HepG2 (cell line): Measurements from ENCODE around the gene CPAMD8. TPM values are rescaled to one million over a fixed set of nuclear protein-coding genes. Genes with fewer than 3 reads are reported as not detected.
A peak's percentile ranks its signal among the peaks of the same experiment; 100 is the strongest.

Experiments
- ATAC-seq: fragments of 200-7000 bp; cut with Tn5 transposase; 3 replicates; pipeline ENCODE4 v1.9.1; 2020; ENCODE audit warnings: mild to moderate bottlenecking, moderate library complexity
- BruUV-seq: library from RNA; stranded (reverse); fragments of 400-500 nt; replicated peaks from 2 replicates; lab custom pipeline; 2021; lab: Mats Ljungman, UMichigan
- CTCF ChIA-PET: fragments of 300-600 bp; formaldehyde crosslinking; extraction: SDS; loops from one replicate; lab custom pipeline; 2021; ENCODE audit warnings: low total read pairs, inconsistent platforms, low intra/inter-chr PET ratio; lab: Yijun Ruan, JAX
- POLR2A ChIA-PET: fragments of 350-600 bp; sonication (Branson Sonifier 250); formaldehyde crosslinking; loops from one replicate; lab custom pipeline; 2020; ENCODE audit warnings: antibody characterized with exemption, inconsistent platforms; lab: Yijun Ruan, JAX
- DNase-seq: peaks from one replicate; pipeline ENCODE4 v3.0.0-alpha.2; 2015; ENCODE audit warnings: low spot score
- FAIRE-seq: peaks from 3 replicates; lab custom pipeline; 2011; peaks lifted over from hg19 to GRCh38; lab: Jason Lieb, UNC
- H2AFZ ChIP-seq: one replicate; pipeline ENCODE4 v1.6.1; 2011; ENCODE audit warnings: low read length, inconsistent platforms
- H3K27ac ChIP-seq: fragments of 300-600 bp; 3 replicates; pipeline ENCODE4 v1.8.0; 2011; ENCODE audit warnings: mixed run types, mild to moderate bottlenecking, mixed read lengths, low read length, inconsistent platforms; ENCODE audit not compliant: insufficient read depth; ENCODE audit errors: extremely low read length
- H3K27me3 ChIP-seq, 2 experiments: fragments of 200-600 bp in 1 of 2; 2 replicates in 1 of 2; 3 replicates in 1 of 2; pipeline versions ENCODE4 v1.6.0 to v1.8.0; 2011; ENCODE audit warnings: low read length in 2 of 2, mild to moderate bottlenecking in 2 of 2, moderate library complexity in 2 of 2, inconsistent platforms in 1 of 2; ENCODE audit not compliant: insufficient read depth in 2 of 2, control insufficient read depth in 1 of 2
- H3K36me3 ChIP-seq, 2 experiments: fragments of 200-600 bp in 1 of 2; replicated peaks in 1 of 2; 2 replicates in 1 of 2; 3 replicates in 1 of 2; pipeline versions ENCODE4 v1.5.1 to v1.8.0; 2011; ENCODE audit warnings: low read length in 2 of 2, inconsistent platforms in 1 of 2; ENCODE audit not compliant: insufficient read depth in 2 of 2, control insufficient read depth in 1 of 2
- H3K4me1 ChIP-seq: 2 replicates; pipeline ENCODE4 v1.5.1; 2012; ENCODE audit warnings: low read length, inconsistent platforms; ENCODE audit not compliant: insufficient read depth
- H3K4me2 ChIP-seq: 2 replicates; pipeline ENCODE4 v1.6.0; 2011; ENCODE audit warnings: low read depth, low read length, inconsistent platforms
- H3K4me3 ChIP-seq, 3 experiments: fragments of 200-600 bp in 1 of 3; sonication (generic), shearing (Covaris generic) in 1 of 3; replicated peaks in 1 of 3; 2 replicates each; pipeline ENCODE4 v1.5.1; 2011 to 2016; ENCODE audit warnings: low read length in 3 of 3, inconsistent platforms in 2 of 3, low read depth in 2 of 3, mild to moderate bottlenecking in 2 of 3, control low read depth in 1 of 3, mixed read lengths in 1 of 3; ENCODE audit not compliant: insufficient read depth in 1 of 3
- H3K79me2 ChIP-seq: one replicate; pipeline ENCODE4 v1.6.1; 2011; ENCODE audit warnings: low read length, inconsistent platforms; ENCODE audit not compliant: insufficient read depth
- H3K9ac ChIP-seq: 2 replicates; pipeline ENCODE4 v1.6.0; 2011; ENCODE audit warnings: mild to moderate bottlenecking, low read depth, low read length, inconsistent platforms; ENCODE audit not compliant: insufficient read depth
- H3K9me3 ChIP-seq: 2 replicates; pipeline ENCODE4 v1.5.1; 2012; ENCODE audit warnings: mild to moderate bottlenecking, low read length
- H4K20me1 ChIP-seq: 2 replicates; pipeline ENCODE4 v1.6.0; 2011; ENCODE audit warnings: inconsistent platforms, mild to moderate bottlenecking, low read length, moderate library complexity; ENCODE audit not compliant: insufficient read depth
- DNMT1 ChIP-seq: sonication (generic); formaldehyde crosslinking; IDR thresholded peaks from 2 replicates; pipeline ENCODE4 v1.5.1; 2020; ENCODE audit warnings: mild to moderate bottlenecking, missing genetic modification reagents
- GATAD2A ChIP-seq: IDR thresholded peaks from 2 replicates; pipeline ENCODE4 v1.6.1; 2016
- GMEB1 ChIP-seq: sonication (generic); formaldehyde crosslinking; IDR thresholded peaks from 2 replicates; pipeline ENCODE4 v1.5.1; 2020; ENCODE audit warnings: missing genetic modification reagents, mild to moderate bottlenecking, borderline replicate concordance
- HOXA9 ChIP-seq: sonication (generic); formaldehyde crosslinking; IDR thresholded peaks from 2 replicates; pipeline ENCODE4 v1.8.1; 2022; ENCODE audit warnings: missing genetic modification reagents, mild to moderate bottlenecking, moderate library complexity, borderline replicate concordance
- UBTF ChIP-seq: sonication (generic); formaldehyde crosslinking; IDR thresholded peaks from 2 replicates; pipeline ENCODE4 v1.4.0; 2020; ENCODE audit warnings: mild to moderate bottlenecking, missing genetic modification reagents
- ZFP41 ChIP-seq: sonication (generic); formaldehyde crosslinking; IDR thresholded peaks from 2 replicates; pipeline ENCODE4 v1.4.0; 2020; ENCODE audit warnings: mild to moderate bottlenecking, missing genetic modification reagents, borderline replicate concordance
- ZNF552 ChIP-seq: sonication (generic); formaldehyde crosslinking; IDR thresholded peaks from 2 replicates; pipeline ENCODE4 v1.9.0; 2022; ENCODE audit warnings: missing genetic modification reagents, mild to moderate bottlenecking, borderline replicate concordance
- ZNF614 ChIP-seq: IDR thresholded peaks from 2 replicates; pipeline ENCODE4 v1.6.1; 2018; ENCODE audit warnings: missing biosample characterization, missing genetic modification reagents, inconsistent platforms, borderline replicate concordance
- ZNF816 ChIP-seq: sonication (generic); formaldehyde crosslinking; IDR thresholded peaks from 2 replicates; pipeline ENCODE4 v1.8.0; 2022; ENCODE audit warnings: missing genetic modification reagents, mild to moderate bottlenecking, borderline replicate concordance
- ZNF839 ChIP-seq: sonication (generic); formaldehyde crosslinking; IDR thresholded peaks from 2 replicates; pipeline ENCODE4 v1.4.0; 2020; ENCODE audit warnings: missing genetic modification reagents, mild to moderate bottlenecking, borderline replicate concordance
- WGBS: methylation state at CpG from one replicate; pipeline ENCODE4 v1.1.6; 2017; ENCODE audit warnings: low lambda C conversion rate; 5-methylcytosine and 5-hydroxymethylcytosine counted together
- in situ Hi-C: cut with HindIII; loops from 2 replicates; pipeline ENCODE4 v1.10.0; 2017; ENCODE audit warnings: low pct_unique_long_range_greater_than_20kb; ENCODE audit not compliant: extremely low pct_ligation_motif_present
- intact Hi-C: fragments of 100-400 bp; cut with micrococcal nuclease; formaldehyde crosslinking; loops from one replicate; pipeline ENCODE4 v1.10.0; 2022; ENCODE audit not compliant: unreplicated experiment
- polyA plus RNA-seq, 8 experiments: library from polyadenylated mRNA; depleted of rRNA in 3 of 8; stranded (reverse) in 7 of 8; unstranded in 1 of 8; fragments of >200 nt; fragmentation: Illumina TruSeq in 4 of 8; extraction: Trizol in 4 of 8; gene quantifications; 2 replicates each; pipeline versions ENCODE4 v1.2.1 to v1.2.3, GENCODE V29; 2011 to 2016; ENCODE audit warnings: low read depth in 4 of 8, missing spikeins in 1 of 8, mixed read lengths in 1 of 8; ENCODE audit not compliant: insufficient read depth in 1 of 8
- total RNA-seq, 5 experiments: library from RNA; depleted of rRNA; stranded (reverse); fragments of >200 nt; fragmentation: Illumina TruSeq; extraction: Trizol; gene quantifications; 2 replicates each; pipeline ENCODE4 v1.2.3, GENCODE V29; 2016; ENCODE audit warnings: low read depth in 1 of 5
- TF ChIP-seq, protein P1 (sequence below): sonication (generic); formaldehyde crosslinking; IDR thresholded peaks from 2 replicates; pipeline ENCODE4 v1.5.1; 2020; ENCODE audit warnings: missing genetic modification reagents, mild to moderate bottlenecking, borderline replicate concordance
- TF ChIP-seq, protein P2 (sequence below): sonication (generic); formaldehyde crosslinking; conservative IDR thresholded peaks from 2 replicates; pipeline ENCODE4 v1.8.1; 2023; ENCODE audit warnings: missing genetic modification reagents
- TF ChIP-seq, protein P3 (sequence below): sonication (generic); formaldehyde crosslinking; IDR thresholded peaks from 2 replicates; pipeline ENCODE4 v1.4.0; 2020; ENCODE audit warnings: missing genetic modification reagents

CPAMD8 gene
- total and polyA plus RNA-seq, 2 of the 13 experiments (the other 11 are each of a cell fraction or from before 2014, with no cell fraction given), result 0.29 to 0.34 TPM

DNA sequence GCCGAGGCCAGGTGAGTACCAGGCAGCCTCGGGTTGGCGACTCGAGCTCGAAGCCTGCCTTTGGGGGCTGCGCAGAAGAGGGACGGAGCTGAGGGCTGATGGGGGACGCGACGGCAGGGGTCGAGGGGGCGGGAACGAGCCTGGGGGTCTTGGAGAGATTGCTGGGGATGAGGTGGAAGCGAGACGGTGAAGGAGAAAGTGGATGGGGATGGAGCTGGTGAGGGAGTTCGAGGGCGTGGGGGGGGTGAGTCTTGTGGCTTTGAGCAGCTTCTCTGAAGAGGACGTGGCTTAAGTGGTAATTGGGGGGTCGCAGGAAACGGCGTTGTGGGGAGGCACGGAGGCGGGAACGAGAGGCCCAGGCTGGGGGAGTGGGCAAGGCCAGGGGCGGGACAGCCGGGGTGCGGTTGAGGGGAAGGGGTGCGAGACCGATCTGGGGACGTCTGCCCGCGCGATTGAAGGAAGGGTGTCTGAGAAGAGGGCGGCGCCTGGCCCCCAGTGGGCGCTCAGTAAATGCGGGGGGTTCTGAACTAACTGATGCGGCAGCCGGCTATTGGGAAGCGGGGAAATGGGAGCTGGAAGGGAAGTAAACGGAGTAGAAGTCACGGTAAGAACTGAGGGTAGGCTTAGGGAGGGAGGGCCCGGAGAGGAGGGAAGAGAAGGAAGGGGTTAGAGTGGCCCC lies 49.4 kb upstream of the CPAMD8 start:
- peak overlapping the region; percentile 77 for H3K9ac ChIP-seq
- FAIRE-seq (no peak), DNase-seq (no peak), ATAC-seq (no peak)
- peaks cover 66% of the 10 kb centered on the region for H3K4me1 ChIP-seq
- peak overlapping the region; percentile 76 to 98 (median 87) for H3K4me3 ChIP-seq
- H3K27me3 ChIP-seq, result no peaks in the 10 kb centered on the region; a peak in 1 of 5 replicates
- H2AFZ ChIP-seq, result no peak overlapping the region
- ChIA-PET POLR2A (interaction anchor here (1.1 to 1.5 kb wide), 2 partner anchors 151 to 191 kb away, joined by 3 to 6 read pairs; partner anchors contain the start of gene BABAM1), CTCF (no interaction called here)
- under 1% methylated on average over 40 of the region's 43 CpGs for WGBS
- no peaks in the 10 kb centered on the region for H4K20me1 ChIP-seq
- no peaks in the 10 kb centered on the region for H3K9me3 ChIP-seq
- in situ Hi-C loops (no loop called here), intact Hi-C loops (loop anchor here (5.0 kb wide), 1 partner anchor 61 kb away; no protein-coding TSS in a partner anchor)
- peak overlapping the region; percentile 42 for H3K27ac ChIP-seq
- H3K36me3 ChIP-seq, result peaks cover 3 to 11% of the 10 kb centered on the region in 2 experiments; a peak in 2 of 5 replicates
- H3K4me2 ChIP-seq, result peak overlapping the region; percentile 94
- no TSS peak for BruUV-seq
- peaks cover 62% of the 10 kb centered on the region for H3K79me2 ChIP-seq
- TF ChIP-seq ZNF552 (CRISPR knock-in tag), result no peak
- 0 out of 2 replicates have a peak, but pooled peaks have one; percentile 47 for TF ChIP-seq ZNF614 (CRISPR knock-in tag)
- TF ChIP-seq, protein P1, sequence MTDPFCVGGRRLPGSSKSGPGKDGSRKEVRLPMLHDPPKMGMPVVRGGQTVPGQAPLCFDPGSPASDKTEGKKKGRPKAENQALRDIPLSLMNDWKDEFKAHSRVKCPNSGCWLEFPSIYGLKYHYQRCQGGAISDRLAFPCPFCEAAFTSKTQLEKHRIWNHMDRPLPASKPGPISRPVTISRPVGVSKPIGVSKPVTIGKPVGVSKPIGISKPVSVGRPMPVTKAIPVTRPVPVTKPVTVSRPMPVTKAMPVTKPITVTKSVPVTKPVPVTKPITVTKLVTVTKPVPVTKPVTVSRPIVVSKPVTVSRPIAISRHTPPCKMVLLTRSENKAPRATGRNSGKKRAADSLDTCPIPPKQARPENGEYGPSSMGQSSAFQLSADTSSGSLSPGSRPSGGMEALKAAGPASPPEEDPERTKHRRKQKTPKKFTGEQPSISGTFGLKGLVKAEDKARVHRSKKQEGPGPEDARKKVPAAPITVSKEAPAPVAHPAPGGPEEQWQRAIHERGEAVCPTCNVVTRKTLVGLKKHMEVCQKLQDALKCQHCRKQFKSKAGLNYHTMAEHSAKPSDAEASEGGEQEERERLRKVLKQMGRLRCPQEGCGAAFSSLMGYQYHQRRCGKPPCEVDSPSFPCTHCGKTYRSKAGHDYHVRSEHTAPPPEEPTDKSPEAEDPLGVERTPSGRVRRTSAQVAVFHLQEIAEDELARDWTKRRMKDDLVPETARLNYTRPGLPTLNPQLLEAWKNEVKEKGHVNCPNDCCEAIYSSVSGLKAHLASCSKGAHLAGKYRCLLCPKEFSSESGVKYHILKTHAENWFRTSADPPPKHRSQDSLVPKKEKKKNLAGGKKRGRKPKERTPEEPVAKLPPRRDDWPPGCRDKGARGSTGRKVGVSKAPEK (CRISPR knock-in tag), result 0 out of 2 replicates have a peak, but pooled peaks have one; percentile 38
- TF ChIP-seq UBTF (CRISPR knock-in tag), result peak; percentile 24
- TF ChIP-seq ZNF816 (CRISPR knock-in tag), result 0 out of 2 replicates have a peak, but pooled peaks have one; percentile 1
- 0 out of 2 replicates have a peak, but pooled peaks have one; percentile 39 for TF ChIP-seq DNMT1
- TF ChIP-seq, protein P2, sequence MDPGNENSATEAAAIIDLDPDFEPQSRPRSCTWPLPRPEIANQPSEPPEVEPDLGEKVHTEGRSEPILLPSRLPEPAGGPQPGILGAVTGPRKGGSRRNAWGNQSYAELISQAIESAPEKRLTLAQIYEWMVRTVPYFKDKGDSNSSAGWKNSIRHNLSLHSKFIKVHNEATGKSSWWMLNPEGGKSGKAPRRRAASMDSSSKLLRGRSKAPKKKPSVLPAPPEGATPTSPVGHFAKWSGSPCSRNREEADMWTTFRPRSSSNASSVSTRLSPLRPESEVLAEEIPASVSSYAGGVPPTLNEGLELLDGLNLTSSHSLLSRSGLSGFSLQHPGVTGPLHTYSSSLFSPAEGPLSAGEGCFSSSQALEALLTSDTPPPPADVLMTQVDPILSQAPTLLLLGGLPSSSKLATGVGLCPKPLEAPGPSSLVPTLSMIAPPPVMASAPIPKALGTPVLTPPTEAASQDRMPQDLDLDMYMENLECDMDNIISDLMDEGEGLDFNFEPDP (CRISPR knock-in tag), result no peak
- no peak for TF ChIP-seq HOXA9 (CRISPR knock-in tag)
- no peak for TF ChIP-seq ZFP41 (CRISPR knock-in tag)
- TF ChIP-seq, protein P3, sequence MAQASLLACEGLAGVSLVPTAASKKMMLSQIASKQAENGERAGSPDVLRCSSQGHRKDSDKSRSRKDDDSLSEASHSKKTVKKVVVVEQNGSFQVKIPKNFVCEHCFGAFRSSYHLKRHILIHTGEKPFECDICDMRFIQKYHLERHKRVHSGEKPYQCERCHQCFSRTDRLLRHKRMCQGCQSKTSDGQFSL (CRISPR knock-in tag), result peak; percentile 61
- 0 out of 2 replicates have a peak, but pooled peaks have one; percentile 15 for TF ChIP-seq ZNF839 (CRISPR knock-in tag)
- TF ChIP-seq GMEB1 (CRISPR knock-in tag), result no peak
- 0 out of 2 replicates have a peak, but pooled peaks have one; percentile 14 for TF ChIP-seq GATAD2A (CRISPR knock-in tag)
